ENCODE data around the gene SERAC1. TPM values are rescaled to one million over a fixed set of nuclear protein-coding genes. Genes with fewer than 3 reads are reported as not detected.

The SERAC1 gene
- total and polyA plus RNA-seq, 2 donors (not counting 3 experiments of a cell fraction or from before 2014, with no cell fraction given) = 4.9 to 5.7 TPM

DNA sequence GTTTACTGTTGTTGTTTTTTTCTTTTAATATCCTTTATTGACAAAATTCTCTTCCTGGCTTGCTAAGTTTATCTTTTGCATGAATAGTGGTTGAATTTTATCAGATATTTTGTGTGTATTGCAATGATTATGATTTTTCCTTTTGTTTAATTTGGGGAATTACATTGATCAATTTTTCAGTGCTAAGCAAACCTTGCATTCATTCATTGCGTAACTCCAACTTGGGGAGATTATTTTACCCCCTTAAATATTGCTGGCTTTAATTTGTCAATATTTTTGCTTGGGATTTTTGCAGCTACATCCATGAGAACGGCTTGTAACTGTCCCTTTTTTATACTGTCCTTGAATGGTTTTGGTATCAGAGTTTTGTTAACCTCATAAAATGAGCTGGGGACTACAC lies 63.4 kb downstream of the SERAC1 start:
- no peaks in the 10 kb centered on the region for H3K36me3 ChIP-seq (ENCODE audit: control insufficient read depth in 2 of 2, extremely low read depth in 1 of 2, insufficient read depth in 2 of 2, low read length in 2 of 2)
- H2AFZ ChIP-seq (ENCODE audit: low read depth, low read length) = no peak overlapping the region
- no peaks in the 10 kb centered on the region for H3K79me2 ChIP-seq (ENCODE audit: control insufficient read depth, insufficient read depth, low read length)
- no peaks in the 10 kb centered on the region for H3K9me3 ChIP-seq (replicated peaks; ENCODE audit: control insufficient read depth, insufficient read depth, low read length)
- no peak for TF ChIP-seq MYC (IDR thresholded peaks at IDR 0.05; ENCODE audit: low read depth, low read length)
- TF ChIP-seq, protein P1, sequence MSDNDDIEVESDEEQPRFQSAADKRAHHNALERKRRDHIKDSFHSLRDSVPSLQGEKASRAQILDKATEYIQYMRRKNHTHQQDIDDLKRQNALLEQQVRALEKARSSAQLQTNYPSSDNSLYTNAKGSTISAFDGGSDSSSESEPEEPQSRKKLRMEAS (IDR thresholded peaks at IDR 0.05; ENCODE audit: insufficient read depth, insufficient read length) = no peak
- TF ChIP-seq, protein P2, sequence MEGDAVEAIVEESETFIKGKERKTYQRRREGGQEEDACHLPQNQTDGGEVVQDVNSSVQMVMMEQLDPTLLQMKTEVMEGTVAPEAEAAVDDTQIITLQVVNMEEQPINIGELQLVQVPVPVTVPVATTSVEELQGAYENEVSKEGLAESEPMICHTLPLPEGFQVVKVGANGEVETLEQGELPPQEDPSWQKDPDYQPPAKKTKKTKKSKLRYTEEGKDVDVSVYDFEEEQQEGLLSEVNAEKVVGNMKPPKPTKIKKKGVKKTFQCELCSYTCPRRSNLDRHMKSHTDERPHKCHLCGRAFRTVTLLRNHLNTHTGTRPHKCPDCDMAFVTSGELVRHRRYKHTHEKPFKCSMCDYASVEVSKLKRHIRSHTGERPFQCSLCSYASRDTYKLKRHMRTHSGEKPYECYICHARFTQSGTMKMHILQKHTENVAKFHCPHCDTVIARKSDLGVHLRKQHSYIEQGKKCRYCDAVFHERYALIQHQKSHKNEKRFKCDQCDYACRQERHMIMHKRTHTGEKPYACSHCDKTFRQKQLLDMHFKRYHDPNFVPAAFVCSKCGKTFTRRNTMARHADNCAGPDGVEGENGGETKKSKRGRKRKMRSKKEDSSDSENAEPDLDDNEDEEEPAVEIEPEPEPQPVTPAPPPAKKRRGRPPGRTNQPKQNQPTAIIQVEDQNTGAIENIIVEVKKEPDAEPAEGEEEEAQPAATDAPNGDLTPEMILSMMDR (IDR thresholded peaks at IDR 0.05; ENCODE audit: extremely low read depth in 1 of 2, insufficient read depth in 1 of 2, low read depth in 1 of 2, low read length in 2 of 2) = no peak
- TF ChIP-seq FOS (IDR thresholded peaks at IDR 0.05; ENCODE audit: borderline replicate concordance, insufficient read depth, low read length) = no peak
- TF ChIP-seq POLR2A (IDR thresholded peaks at IDR 0.05; ENCODE audit: low read depth, low read length) = no peak
- no peak for TF ChIP-seq GATA2 (IDR thresholded peaks at IDR 0.05; ENCODE audit: insufficient read depth, insufficient read length, low read depth, low read length)
- no peak for TF ChIP-seq JUN (IDR thresholded peaks at IDR 0.05; ENCODE audit: borderline replicate concordance, insufficient read depth, insufficient read length, low read depth)
- TF ChIP-seq EZH2 (IDR thresholded peaks at IDR 0.05; ENCODE audit: borderline replicate concordance, low read depth, low read length, severe bottlenecking) = no peak
- no peak for TF ChIP-seq POLR2AphosphoS5 (IDR thresholded peaks at IDR 0.05; ENCODE audit: insufficient read depth, low read depth, low read length)
- FAIRE-seq (no peak), DNase-seq (ENCODE audit: low read depth, low spot score) (no peak)
- H3K9me1 ChIP-seq (replicated peaks; ENCODE audit: control insufficient read depth, extremely low read depth, insufficient read depth, low read length) = no peaks in the 10 kb centered on the region
- intact Hi-C loops (cut with micrococcal nuclease) = no loop called here
- ChIA-PET POLR2A (no interaction called here), CTCF (no interaction called here)
- H3K4me1 ChIP-seq (ENCODE audit: control insufficient read depth, extremely low read depth, insufficient read depth, low read length) = no peaks in the 10 kb centered on the region
- H3K4me3 ChIP-seq (replicated peaks in 1 of 3; ENCODE audit: insufficient read depth in 1 of 3, low read depth in 1 of 3, low read length in 3 of 3) = no peak overlapping the region
- H3K9ac ChIP-seq (replicated peaks; ENCODE audit: extremely low read depth, insufficient read depth, low read length) = no peak overlapping the region
- H3K4me2 ChIP-seq (ENCODE audit: insufficient read depth, low read length) = no peak overlapping the region
- no peak overlapping the region for H3K27ac ChIP-seq (ENCODE audit: insufficient read depth, low read depth, low read length)
- no peaks in the 10 kb centered on the region for H3K27me3 ChIP-seq (ENCODE audit: control insufficient read depth in 2 of 2, insufficient read depth in 2 of 2, low read length in 2 of 2)
- no peaks in the 10 kb centered on the region for H4K20me1 ChIP-seq (replicated peaks; ENCODE audit: control insufficient read depth, extremely low read depth, insufficient read depth, low read length)
- dilution Hi-C loops (cut with MboI; ENCODE audit: extremely low pct_ligation_motif_present, low sequenced_read_pairs) = no loop called here
- no TSS peak for BruUV-seq (replicated peaks)

Data from endothelial cell of umbilical vein (primary cell).